ENCODE results near the gene APOBEC2.

APOBEC2 gene

GRCh38 chr6:41021832-41022231, 31.2 kb upstream of the APOBEC2 start:
- peak; percentile 39; the same call in 1 of the 2 replicates for TF ChIP-seq CTCF (IDR thresholded peaks at IDR 0.05)

- no peak for TF ChIP-seq CTCF (IDR thresholded peaks at IDR 0.05)
Observed at GRCh38 chr6:41022294-41022693, 30.7 kb upstream of the APOBEC2 start.

- no peak for TF ChIP-seq CTCF (IDR thresholded peaks at IDR 0.05)
Observed at GRCh38 chr6:41023114-41023513, 29.9 kb upstream of the APOBEC2 start.

GRCh38 chr6:41025966-41026530, 27.0 kb upstream of the APOBEC2 start:
- TF ChIP-seq CTCF (IDR thresholded peaks at IDR 0.05) = no peak

GRCh38 chr6:41027241-41027640, 25.8 kb upstream of the APOBEC2 start:
- no peak for TF ChIP-seq CTCF (IDR thresholded peaks at IDR 0.05)

GRCh38 chr6:41027799-41028560, 25.0 kb upstream of the APOBEC2 start:
- TF ChIP-seq CTCF (IDR thresholded peaks at IDR 0.05) = peak; percentile 94

GRCh38 chr6:41028561-41029412, 24.2 kb upstream of the APOBEC2 start:
- no peak for TF ChIP-seq CTCF (IDR thresholded peaks at IDR 0.05)

Measured in LNCAP (cell line).